Measurements from ENCODE around the gene LGR4.
"Not testable (repeated sequence)": the region's sequence is repeated elsewhere in the genome, so short reads cannot be mapped to it uniquely, and the experiment has no call there.

LGR4 gene

DNA sequence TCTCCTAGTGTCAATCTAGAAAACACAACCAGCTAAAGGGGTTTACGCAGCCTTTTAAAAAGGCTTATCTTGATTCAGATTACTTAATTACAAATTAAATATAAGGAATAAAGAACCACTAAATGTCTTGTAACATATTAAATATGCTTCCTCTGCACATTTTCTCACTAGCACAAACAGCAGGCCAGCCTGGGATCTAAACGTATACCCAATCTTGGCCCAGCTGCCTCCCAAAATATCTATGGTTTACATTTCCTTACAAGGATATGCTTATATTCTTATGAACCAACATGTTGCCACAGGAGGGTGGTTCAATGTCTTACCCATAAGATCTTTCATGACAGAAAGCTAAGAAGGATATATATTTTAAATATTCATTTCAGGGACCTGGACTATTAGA lies 7.7 kb downstream of the LGR4 start:
- in situ Hi-C loops (cut with MboI; ENCODE audit: low pct_unique_long_range_greater_than_20kb, low sequenced_read_pairs) = no loop called here
- DNase-seq = no peak

GRCh38 chr11:27464289-27464696 lies 8.3 kb downstream of the LGR4 start:
- no peak for DNase-seq
- in situ Hi-C loops (cut with MboI; ENCODE audit: low pct_unique_long_range_greater_than_20kb, low sequenced_read_pairs) = no loop called here

DNA sequence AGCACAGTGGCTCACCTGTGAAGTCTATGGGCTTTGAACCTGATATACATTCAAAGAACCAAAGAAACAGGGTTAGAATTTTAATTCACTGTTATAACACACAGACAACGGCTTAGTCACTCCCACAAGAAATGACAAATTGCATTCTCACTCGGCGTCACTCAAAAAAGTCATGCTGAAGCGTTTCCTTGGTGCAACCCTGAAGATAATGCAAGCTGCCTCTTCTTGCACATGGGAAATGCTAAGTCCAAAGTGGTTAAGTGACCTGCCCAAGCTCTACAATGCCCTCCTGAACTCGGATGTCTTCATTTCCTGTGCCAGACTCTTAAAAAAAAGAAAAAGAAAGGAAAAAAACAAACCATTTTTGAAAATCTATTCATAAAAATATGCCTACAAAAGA lies 10.0 kb downstream of the LGR4 start:
- in situ Hi-C loops (cut with MboI; ENCODE audit: low pct_unique_long_range_greater_than_20kb, low sequenced_read_pairs) = no loop called here
- no peak for DNase-seq

GRCh38 chr11:27460158-27460978 lies 12.2 kb downstream of the LGR4 start:
- in situ Hi-C loops (cut with MboI; ENCODE audit: low pct_unique_long_range_greater_than_20kb, low sequenced_read_pairs) = no loop called here
- no peak for DNase-seq

DNA sequence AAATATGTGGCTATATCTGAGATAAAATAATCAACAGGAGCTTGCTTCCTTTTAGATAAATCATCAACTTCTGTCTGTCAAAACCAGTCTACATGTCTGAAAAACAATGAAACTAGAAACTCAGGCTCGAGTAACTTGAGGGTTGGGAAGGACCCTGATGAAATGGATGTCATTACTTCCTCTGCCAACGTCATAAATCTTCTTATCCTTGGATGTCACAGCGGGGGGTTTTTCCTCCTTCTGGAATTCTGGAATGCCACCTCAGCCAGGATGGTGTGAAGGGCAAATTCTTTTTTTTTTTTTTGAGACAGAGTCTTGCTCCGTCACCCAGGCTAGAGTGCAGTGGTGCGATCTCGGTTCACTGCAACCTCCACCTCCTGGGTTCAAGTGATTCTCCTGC lies 13.4 kb downstream of the LGR4 start:
- no peak for DNase-seq
- in situ Hi-C loops (cut with MboI; ENCODE audit: low pct_unique_long_range_greater_than_20kb, low sequenced_read_pairs) = no loop called here

DNA sequence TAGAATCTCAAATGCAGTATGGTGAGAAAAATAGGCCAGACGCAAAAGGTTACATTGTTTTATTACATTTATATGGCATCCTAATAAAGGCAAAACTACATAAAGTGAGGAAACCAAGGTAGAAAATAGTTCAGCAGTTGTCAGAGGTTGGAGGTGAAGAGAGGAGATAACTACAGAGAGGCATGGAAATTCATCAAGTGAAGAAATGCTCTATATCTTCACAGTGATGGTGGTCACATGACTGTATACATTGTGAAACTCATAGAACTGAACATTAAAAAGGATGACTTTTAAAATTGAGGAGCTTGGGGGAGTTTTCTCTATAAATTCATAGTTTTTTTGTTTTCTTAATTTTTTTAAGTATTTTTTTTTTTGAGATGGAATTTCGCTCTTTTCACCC lies 14.4 kb downstream of the LGR4 start:
- in situ Hi-C loops (cut with MboI; ENCODE audit: low pct_unique_long_range_greater_than_20kb, low sequenced_read_pairs) = no loop called here
- no peak for DNase-seq

GRCh38 chr11:27456795-27457329 lies 15.7 kb downstream of the LGR4 start:
- no peak for DNase-seq
- in situ Hi-C loops (cut with MboI; ENCODE audit: low pct_unique_long_range_greater_than_20kb, low sequenced_read_pairs) = no loop called here

- in situ Hi-C loops (cut with MboI; ENCODE audit: low pct_unique_long_range_greater_than_20kb, low sequenced_read_pairs) = no loop called here
- no peak for DNase-seq
Observed at GRCh38 chr11:27456140-27456794, 16.3 kb downstream of the LGR4 start.

DNA sequence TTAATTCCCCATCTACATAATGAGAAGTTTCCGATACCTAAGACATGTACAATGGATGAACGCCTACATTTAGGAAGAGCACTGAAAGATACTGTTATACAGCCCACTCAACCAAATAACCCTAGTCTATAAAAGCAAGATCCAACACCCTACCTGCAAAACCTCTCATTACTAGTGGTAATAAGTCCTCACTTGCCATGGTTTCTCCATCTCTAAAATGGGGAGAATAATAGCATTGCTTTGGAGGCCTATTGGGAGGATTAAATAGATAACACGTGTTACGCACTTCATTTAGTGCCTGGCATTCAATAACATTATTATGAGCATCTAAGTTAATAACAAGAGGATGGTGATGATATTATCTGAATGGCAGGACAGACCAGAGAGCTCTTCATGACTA lies 16.9 kb downstream of the LGR4 start:
- no peak for DNase-seq
- in situ Hi-C loops (cut with MboI; ENCODE audit: low pct_unique_long_range_greater_than_20kb, low sequenced_read_pairs) = no loop called here

GRCh38 chr11:27453701-27454100 lies 18.9 kb downstream of the LGR4 start:
- no peak for DNase-seq

DNA sequence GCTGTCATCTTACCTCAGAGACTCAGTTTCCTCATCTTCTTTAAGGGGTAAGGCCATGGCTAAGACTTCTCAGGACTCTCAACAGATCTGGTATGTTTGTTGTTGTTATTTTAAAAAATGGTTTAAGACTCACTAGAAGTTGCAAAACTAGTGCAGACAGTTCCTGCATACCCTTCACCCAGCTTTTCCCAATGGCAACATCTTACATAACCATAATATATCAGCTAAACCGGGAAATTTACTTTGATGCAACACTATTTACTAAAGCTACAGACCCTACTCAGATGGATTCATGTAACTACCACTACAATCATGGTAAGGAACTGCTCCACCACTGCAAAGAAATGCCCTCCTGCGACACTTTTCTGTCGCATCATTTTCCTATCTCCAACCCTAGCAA lies 20.4 kb downstream of the LGR4 start:
- DNase-seq = no peak
- in situ Hi-C loops (cut with MboI; ENCODE audit: low pct_unique_long_range_greater_than_20kb, low sequenced_read_pairs) = no loop called here

More at GRCh38 chr11:27453701-27454100, 18.9 kb downstream of the LGR4 start:
- in situ Hi-C loops (cut with MboI; ENCODE audit: low pct_unique_long_range_greater_than_20kb, low sequenced_read_pairs) = no loop called here

- no peak for DNase-seq
- in situ Hi-C loops (cut with MboI; ENCODE audit: low pct_unique_long_range_greater_than_20kb, low sequenced_read_pairs) = no loop called here
Observed at GRCh38 chr11:27451244-27451965, 21.2 kb downstream of the LGR4 start.

GRCh38 chr11:27448184-27448540 lies 24.4 kb downstream of the LGR4 start:
- DNase-seq = not testable (repeated sequence)

DNA sequence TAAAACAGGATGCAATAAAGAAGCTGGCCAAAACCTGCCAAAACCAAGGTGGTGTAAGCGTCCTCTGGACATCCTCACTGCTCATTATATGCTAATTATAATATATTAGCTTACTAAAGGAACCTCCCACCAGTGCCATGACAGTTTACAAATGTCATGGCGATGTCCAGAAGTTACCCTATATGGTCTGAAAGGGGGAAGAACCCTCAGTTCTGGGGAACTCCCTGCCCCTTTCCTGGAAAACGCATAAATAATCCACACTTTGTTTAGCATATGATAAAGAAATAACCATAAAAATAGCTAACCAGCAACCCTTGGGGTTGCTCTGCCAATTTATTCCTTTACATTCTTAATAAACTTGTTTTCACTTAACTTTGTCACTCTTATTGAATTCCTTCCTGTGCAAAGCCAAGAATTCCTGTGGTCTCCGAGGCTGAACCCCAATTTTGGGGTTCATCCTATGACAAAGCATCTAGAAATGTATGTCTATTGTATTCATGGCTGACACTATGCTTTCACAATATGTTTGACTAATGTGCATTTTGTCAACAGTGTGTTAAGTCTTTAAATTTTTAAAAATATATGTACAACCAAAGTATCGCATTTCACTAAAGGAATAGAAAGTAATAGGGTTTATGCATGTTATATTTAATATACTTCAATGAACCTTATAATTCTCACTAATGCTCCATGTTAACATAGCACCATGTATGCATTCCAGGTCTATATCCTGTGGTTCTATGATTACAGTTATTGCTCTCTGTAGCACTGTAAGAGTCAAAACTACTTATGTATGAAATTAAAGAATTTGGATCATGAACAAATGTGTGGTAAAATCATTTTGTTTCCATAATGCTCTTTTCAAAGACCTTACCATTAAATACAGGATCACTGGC lies 25.1 kb downstream of the LGR4 start:
- in situ Hi-C loops (cut with MboI; ENCODE audit: low pct_unique_long_range_greater_than_20kb, low sequenced_read_pairs) = no loop called here
- DNase-seq = no peak

More at GRCh38 chr11:27448184-27448540, 24.4 kb downstream of the LGR4 start:
- in situ Hi-C loops (cut with MboI; ENCODE audit: low pct_unique_long_range_greater_than_20kb, low sequenced_read_pairs) = not testable (repeated sequence)

- in situ Hi-C loops (cut with MboI; ENCODE audit: low pct_unique_long_range_greater_than_20kb, low sequenced_read_pairs) = no loop called here
- DNase-seq = no peak
Observed at GRCh38 chr11:27445625-27446024, 27.0 kb downstream of the LGR4 start.

- no peak for DNase-seq
- in situ Hi-C loops (cut with MboI; ENCODE audit: low pct_unique_long_range_greater_than_20kb, low sequenced_read_pairs) = no loop called here
Observed at GRCh38 chr11:27444801-27445215, 27.8 kb downstream of the LGR4 start.

DNA sequence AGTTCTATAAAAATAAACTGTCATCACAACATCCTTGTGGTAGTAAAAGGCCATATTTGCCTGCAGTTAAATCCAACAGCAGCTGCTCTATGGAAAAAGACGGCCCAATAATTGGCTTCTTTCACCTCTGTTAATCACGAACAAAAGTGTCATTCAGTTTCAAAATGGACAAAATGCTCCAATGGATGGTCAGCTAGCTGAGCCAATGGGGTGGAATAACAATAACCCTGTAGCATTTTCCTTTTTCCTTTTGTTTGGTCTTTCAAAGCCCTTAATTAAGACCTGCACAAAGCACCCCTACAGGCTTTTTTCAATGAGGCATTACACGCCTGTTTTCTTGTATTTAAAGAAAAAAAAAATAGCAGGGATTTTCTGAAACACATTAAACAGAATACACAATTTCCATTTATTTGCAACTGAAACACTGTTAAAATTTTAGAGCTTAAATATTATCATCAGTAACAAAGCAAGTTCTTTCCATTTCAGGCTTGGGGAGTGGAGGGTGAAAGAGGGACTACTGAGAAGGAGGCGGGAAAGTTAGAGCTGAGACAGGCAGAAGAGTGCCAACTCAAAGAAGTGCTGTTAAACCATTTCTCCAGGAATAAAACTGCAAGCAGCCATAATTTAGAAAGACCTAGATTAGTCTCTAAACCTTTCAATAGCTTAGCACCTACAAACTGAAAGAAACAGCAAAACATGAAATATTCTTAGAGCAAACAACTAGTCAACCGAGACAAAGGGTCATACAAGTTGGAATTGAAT lies 28.7 kb downstream of the LGR4 start:
- in situ Hi-C loops (cut with MboI; ENCODE audit: low pct_unique_long_range_greater_than_20kb, low sequenced_read_pairs) = no loop called here
- no peak for DNase-seq

- DNase-seq = no peak
- in situ Hi-C loops (cut with MboI; ENCODE audit: low pct_unique_long_range_greater_than_20kb, low sequenced_read_pairs) = no loop called here
Observed at GRCh38 chr11:27443227-27443626, 29.4 kb downstream of the LGR4 start.
